Activated B cell treated with CpG ODN at 0.5 μM for 24 hours (primary cell): ENCODE results near the gene SRGAP1. TPM values are rescaled to one million over a fixed set of nuclear protein-coding genes. Genes with fewer than 3 reads are reported as not detected.

ENCODE experiments used
- ATAC-seq: fragments of 200-7000 bp; cut with Tn5 transposase; one replicate; pipeline ENCODE4 v1.10.0; 2021; ENCODE audit warnings: low read depth, mild to moderate bottlenecking, moderate library complexity
- CTCF ChIA-PET: fragments of 350-600 bp; sonication (Branson Sonifier 250); formaldehyde crosslinking; loops from one replicate; lab custom pipeline; 2021; ENCODE audit warnings: antibody characterized with exemption; lab: Charles Lee
- POLR2A ChIA-PET: fragments of 350-600 bp; sonication (Branson Sonifier 250); formaldehyde crosslinking; loops from one replicate; lab custom pipeline; 2021; ENCODE audit warnings: antibody characterized with exemption; lab: Charles Lee
- DNase-seq: peaks from one replicate; pipeline ENCODE4 v3.0.0; 2022
- H3K27ac Mint-ChIP-seq: one replicate; pipeline ENCODE4 v1.8.0; 2020; ENCODE audit warnings: mixed read lengths
- H3K27me3 Mint-ChIP-seq: one replicate; pipeline ENCODE4 v1.8.0; 2021; ENCODE audit warnings: mixed read lengths
- H3K36me3 Mint-ChIP-seq: one replicate; pipeline ENCODE4 v1.8.0; 2021; ENCODE audit warnings: low read depth, mixed read lengths
- H3K4me1 Mint-ChIP-seq: one replicate; pipeline ENCODE4 v1.8.0; 2021; ENCODE audit warnings: mixed read lengths
- H3K4me3 Mint-ChIP-seq: one replicate; pipeline ENCODE4 v1.8.0; 2020; ENCODE audit warnings: mild to moderate bottlenecking, mixed read lengths
- H3K9me3 Mint-ChIP-seq: one replicate; pipeline ENCODE4 v1.8.0; 2020; ENCODE audit warnings: mixed read lengths
- intact Hi-C: fragments of 100-400 bp; cut with micrococcal nuclease; formaldehyde crosslinking; loops from one replicate; pipeline ENCODE4 v1.15.1; 2024
- total RNA-seq: library from RNA; stranded (reverse); gene quantifications from 2 replicates; pipeline ENCODE4 v1.2.3, GENCODE V29; 2022
- TF ChIP-seq, protein P1 (sequence below): fragments of 200-600 bp; IDR thresholded peaks from one replicate; pipeline ENCODE4 v1.8.0; 2022; ENCODE audit warnings: antibody characterized with exemption, mild to moderate bottlenecking

SRGAP1 gene
- total RNA-seq, 1 donor from 2014 or later: 1.1 TPM

DNA sequence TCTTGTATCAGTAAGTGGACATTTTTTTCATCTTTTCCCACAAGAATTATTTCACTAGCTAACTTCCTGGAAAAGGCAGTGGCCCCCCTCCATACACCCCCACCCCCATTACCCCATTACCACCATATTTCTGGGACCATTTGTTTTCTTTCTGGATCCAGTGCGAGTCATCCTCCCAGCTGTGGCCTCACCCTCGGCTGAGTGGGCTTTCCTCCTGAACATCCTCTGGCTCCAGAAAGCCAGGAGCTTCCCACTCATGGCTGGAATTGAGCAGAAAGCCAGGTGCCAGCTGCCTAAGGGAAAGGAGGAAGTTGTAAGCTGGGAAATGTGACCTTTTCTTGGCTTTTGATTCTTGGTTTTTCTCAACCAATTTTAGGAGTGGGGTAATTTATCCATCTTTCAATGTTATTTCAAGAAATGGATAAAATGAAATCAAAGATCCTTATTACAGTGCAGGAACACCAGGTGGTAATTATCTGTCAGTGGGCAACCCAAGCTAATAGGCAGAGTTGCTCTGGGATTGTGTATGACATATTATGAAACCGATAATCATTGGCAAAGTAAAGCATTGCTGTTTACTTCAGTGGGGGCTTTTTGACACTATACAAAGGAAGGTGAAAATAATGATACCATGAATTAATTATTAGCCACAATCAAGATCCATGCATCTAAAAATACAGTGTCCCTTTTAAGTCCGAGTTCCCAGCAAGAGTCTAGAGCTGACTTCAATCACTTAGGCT is 253.0 kb downstream of the SRGAP1 start:
- Mint-ChIP-seq H3K4me1 (no peaks in the 10 kb centered on the region), H3K27ac (no peak overlapping the region), H3K9me3 (no peaks in the 10 kb centered on the region), H3K4me3 (no peak overlapping the region), H3K36me3 (no peaks in the 10 kb centered on the region), H3K27me3 (no peaks in the 10 kb centered on the region)
- ChIA-PET CTCF (interaction anchor here (0.7 kb wide), 1 partner anchor 623 kb away, joined by 3 read pairs; no protein-coding TSS in a partner anchor), POLR2A (no interaction called here)
- intact Hi-C loops: no loop called here
- DNase-seq (no peak), ATAC-seq (no peak)
- TF ChIP-seq, protein P1, sequence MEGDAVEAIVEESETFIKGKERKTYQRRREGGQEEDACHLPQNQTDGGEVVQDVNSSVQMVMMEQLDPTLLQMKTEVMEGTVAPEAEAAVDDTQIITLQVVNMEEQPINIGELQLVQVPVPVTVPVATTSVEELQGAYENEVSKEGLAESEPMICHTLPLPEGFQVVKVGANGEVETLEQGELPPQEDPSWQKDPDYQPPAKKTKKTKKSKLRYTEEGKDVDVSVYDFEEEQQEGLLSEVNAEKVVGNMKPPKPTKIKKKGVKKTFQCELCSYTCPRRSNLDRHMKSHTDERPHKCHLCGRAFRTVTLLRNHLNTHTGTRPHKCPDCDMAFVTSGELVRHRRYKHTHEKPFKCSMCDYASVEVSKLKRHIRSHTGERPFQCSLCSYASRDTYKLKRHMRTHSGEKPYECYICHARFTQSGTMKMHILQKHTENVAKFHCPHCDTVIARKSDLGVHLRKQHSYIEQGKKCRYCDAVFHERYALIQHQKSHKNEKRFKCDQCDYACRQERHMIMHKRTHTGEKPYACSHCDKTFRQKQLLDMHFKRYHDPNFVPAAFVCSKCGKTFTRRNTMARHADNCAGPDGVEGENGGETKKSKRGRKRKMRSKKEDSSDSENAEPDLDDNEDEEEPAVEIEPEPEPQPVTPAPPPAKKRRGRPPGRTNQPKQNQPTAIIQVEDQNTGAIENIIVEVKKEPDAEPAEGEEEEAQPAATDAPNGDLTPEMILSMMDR: no peak

DNA sequence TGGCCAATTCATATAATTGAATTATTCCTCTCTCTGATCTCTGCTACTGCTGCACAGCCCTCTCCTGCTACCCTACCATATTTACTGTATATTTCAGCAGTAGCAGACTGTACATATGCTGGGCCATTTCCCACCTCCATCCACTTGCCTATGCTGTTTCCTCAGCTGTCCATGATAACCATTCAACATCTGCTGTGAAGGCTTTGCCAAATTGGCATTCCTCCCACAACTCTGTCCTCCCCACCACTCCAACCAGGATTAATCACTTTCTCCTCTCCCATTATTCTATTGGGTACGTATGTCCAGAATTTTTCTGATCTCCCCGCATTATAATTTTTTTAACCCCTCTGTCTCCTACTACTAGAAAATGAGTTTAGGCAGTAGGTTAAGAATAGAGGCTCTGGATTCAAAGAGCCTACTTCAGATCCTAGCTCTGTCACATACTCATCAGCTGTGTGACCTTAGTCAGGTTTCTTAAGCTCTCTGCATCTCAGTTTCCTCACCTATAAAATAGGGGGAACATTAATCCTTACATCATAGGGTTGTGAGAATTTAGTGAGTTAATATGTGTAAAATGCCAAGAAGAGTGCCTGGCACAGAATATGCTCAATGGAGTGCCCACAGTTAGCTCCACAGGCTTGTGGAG is 254.3 kb downstream of the SRGAP1 start:
- Mint-ChIP-seq H3K9me3 (no peaks in the 10 kb centered on the region), H3K27me3 (no peaks in the 10 kb centered on the region), H3K36me3 (no peaks in the 10 kb centered on the region), H3K4me1 (no peaks in the 10 kb centered on the region), H3K27ac (no peak overlapping the region), H3K4me3 (no peak overlapping the region)
- intact Hi-C loops: no loop called here
- CTCF ChIA-PET: no interaction called here
- no peak for ATAC-seq
- TF ChIP-seq, protein P1: no peak
- POLR2A ChIA-PET: no interaction called here
- no peak for DNase-seq

DNA sequence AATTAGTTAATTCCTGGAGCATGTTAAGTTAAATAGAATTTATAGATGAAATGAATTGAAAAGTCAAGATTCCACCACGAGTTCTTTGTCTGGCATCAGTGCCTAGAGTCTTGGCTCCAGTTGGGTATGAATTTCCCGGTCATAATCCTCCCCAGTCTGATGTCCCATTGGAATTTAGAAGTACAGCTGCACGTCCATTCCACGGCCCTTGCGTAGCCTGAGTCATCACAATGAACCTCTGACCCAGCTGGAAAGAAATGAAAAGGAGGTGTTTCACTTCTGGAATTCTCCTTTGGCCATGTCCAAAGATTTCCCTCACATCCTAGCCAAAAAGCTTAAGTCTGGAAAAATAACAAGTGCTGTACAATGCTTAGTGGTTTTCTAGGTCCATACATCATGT is 254.9 kb downstream of the SRGAP1 start:
- no peak overlapping the region for H3K4me3 Mint-ChIP-seq

DNA sequence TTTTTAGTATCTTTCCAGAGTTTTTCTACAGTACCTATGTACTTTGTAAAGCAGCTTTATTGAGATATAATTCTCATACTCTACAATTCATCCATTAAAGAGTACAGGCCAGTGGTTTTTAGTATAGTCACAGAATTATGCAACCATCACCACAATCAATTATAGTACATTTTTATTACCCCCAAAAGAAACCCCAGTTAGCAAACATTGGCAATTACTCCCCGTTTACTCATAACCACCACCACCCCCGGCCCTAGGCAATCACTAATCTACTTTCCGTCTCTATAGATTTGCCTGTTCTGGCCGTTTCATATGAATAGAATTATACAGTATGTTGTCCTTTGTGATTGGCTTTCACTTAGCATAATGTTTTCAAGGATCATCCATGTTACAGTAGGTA is 257.8 kb downstream of the SRGAP1 start:
- POLR2A ChIA-PET: no interaction called here
- intact Hi-C loops: no loop called here
- TF ChIP-seq, protein P1: no peak
- Mint-ChIP-seq H3K27me3 (peaks cover 5% of the 10 kb centered on the region), H3K4me1 (no peaks in the 10 kb centered on the region), H3K9me3 (no peaks in the 10 kb centered on the region), H3K27ac (no peak overlapping the region), H3K36me3 (no peaks in the 10 kb centered on the region), H3K4me3 (no peak overlapping the region)
- ATAC-seq (no peak), DNase-seq (no peak)
- CTCF ChIA-PET: no interaction called here

More for the DNA sequence above, 254.9 kb downstream of the SRGAP1 start:
- intact Hi-C loops: no loop called here
- ChIA-PET POLR2A (no interaction called here), CTCF (no interaction called here)
- no peak for DNase-seq
- no peaks in the 10 kb centered on the region for H3K4me1 Mint-ChIP-seq
- ATAC-seq: no peak
- no peaks in the 10 kb centered on the region for H3K9me3 Mint-ChIP-seq
- H3K27ac Mint-ChIP-seq: no peak overlapping the region
- H3K27me3 Mint-ChIP-seq: no peaks in the 10 kb centered on the region
- TF ChIP-seq, protein P1: no peak
- no peaks in the 10 kb centered on the region for H3K36me3 Mint-ChIP-seq

DNA sequence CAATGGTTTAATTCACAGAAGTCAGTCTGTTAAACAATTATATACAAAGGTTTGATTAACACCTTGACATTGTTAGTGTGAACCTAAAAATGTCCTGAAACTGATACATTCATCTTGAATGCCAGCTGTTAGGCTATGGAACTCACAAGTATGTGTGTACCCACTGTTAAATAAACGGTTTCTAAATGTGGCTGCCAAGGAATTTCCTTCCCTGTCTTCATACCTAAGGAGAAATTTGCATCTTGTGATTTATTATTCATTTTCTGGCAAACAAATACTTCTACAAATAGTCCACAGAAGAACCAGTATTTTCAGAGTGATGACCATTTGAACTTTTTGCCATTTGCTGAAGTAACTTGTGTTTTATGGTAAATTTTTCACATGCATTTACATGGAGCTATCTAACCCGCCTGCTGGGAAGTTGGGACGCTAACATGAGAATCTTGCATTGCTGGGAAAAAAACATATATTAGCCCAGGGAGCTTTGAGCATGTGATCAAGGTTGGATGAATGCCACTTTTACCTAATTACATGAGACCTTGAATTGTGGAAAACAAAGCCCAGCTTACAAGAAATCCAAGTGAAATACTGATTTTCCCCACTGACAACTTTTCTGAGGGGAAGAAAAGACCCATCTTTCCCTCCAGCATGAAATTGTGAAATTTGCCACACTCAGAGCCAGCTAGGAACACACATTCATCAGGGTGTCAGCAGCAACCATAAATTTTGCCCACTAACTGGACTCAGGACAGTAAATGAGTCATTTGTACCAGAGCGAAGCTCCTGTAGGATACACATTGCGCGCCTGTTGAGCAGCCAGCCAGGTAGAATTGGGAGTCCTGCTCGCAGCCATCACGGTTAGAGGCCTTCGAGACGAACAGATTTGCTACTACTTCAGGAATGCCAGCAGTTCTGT is 259.6 kb downstream of the SRGAP1 start:
- H3K36me3 Mint-ChIP-seq: no peaks in the 10 kb centered on the region
- no peaks in the 10 kb centered on the region for H3K4me1 Mint-ChIP-seq
- TF ChIP-seq, protein P1: no peak
- ChIA-PET POLR2A (no interaction called here), CTCF (no interaction called here)
- H3K27ac Mint-ChIP-seq: no peak overlapping the region
- intact Hi-C loops: no loop called here
- ATAC-seq: no peak
- no peak overlapping the region for H3K4me3 Mint-ChIP-seq
- peaks cover 5% of the 10 kb centered on the region for H3K27me3 Mint-ChIP-seq
- DNase-seq: no peak
- no peaks in the 10 kb centered on the region for H3K9me3 Mint-ChIP-seq
